Panc1 (cell line): Measurements from ENCODE around the gene PTDSS2. TPM values are rescaled to one million over a fixed set of nuclear protein-coding genes. Genes with fewer than 3 reads are reported as not detected.

Experiments used
- ATAC-seq: fragments of 200-7000 bp; cut with Tn5 transposase; 2 replicates; pipeline ENCODE4 v1.9.1; 2020; ENCODE audit warnings: mild to moderate bottlenecking, moderate library complexity
- BruUV-seq: library from RNA; stranded (reverse); fragments of 400-500 nt; replicated peaks from 2 replicates; lab custom pipeline; 2021; lab: Mats Ljungman, UMichigan
- CTCF ChIA-PET: fragments of 300-600 bp; sonication (Branson Sonifier 250); formaldehyde crosslinking; loops from one replicate; lab custom pipeline; 2022; ENCODE audit warnings: antibody characterized with exemption; lab: Charles Lee
- POLR2A ChIA-PET: fragments of 300-600 bp; sonication (Branson Sonifier 250); formaldehyde crosslinking; loops from one replicate; lab custom pipeline; 2022; ENCODE audit warnings: antibody characterized with exemption; lab: Charles Lee
- DNase-seq: peaks from one replicate; pipeline ENCODE4 v3.0.0-alpha.2; 2010; ENCODE audit warnings: low read depth, low spot score
- H3K27ac ChIP-seq: 2 replicates; pipeline ENCODE4 v1.5.1; 2011; ENCODE audit warnings: mild to moderate bottlenecking, low read length, inconsistent platforms
- H3K27me3 ChIP-seq: fragments of 200-500 bp; sonication (Bioruptor generic); 2 replicates; pipeline ENCODE4 v1.6.0; 2014; ENCODE audit warnings: low read length, inconsistent platforms; ENCODE audit not compliant: control insufficient read depth, insufficient read depth
- H3K36me3 ChIP-seq: fragments of 200-500 bp; sonication (Bioruptor generic); 2 replicates; pipeline ENCODE4 v1.5.1; 2014; ENCODE audit warnings: inconsistent platforms, mild to moderate bottlenecking, low read length, moderate library complexity; ENCODE audit not compliant: control insufficient read depth, insufficient read depth
- H3K4me1 ChIP-seq: 2 replicates; pipeline ENCODE4 v1.5.1; 2011; ENCODE audit warnings: inconsistent platforms, mild to moderate bottlenecking, low read length, moderate library complexity; ENCODE audit not compliant: control insufficient read depth, insufficient read depth
- H3K4me3 ChIP-seq, 2 experiments: 2 replicates each; pipeline ENCODE4 v1.5.1; 2011 to 2012; ENCODE audit warnings: low read depth in 2 of 2, low read length in 2 of 2, mild to moderate bottlenecking in 2 of 2, inconsistent platforms in 1 of 2, moderate library complexity in 1 of 2
- H3K9me3 ChIP-seq: fragments of 200-500 bp; sonication (Bioruptor generic); 2 replicates; pipeline ENCODE4 v1.5.1; 2014; ENCODE audit warnings: low read depth, mild to moderate bottlenecking, inconsistent platforms, low read length, moderate library complexity; ENCODE audit not compliant: control insufficient read depth, insufficient read depth
- CTCF ChIP-seq: fragments of 450-650 bp; IDR thresholded peaks from 2 replicates; pipeline ENCODE4 v1.5.1; 2017; ENCODE audit warnings: mild to moderate bottlenecking
- POLR2AphosphoS5 ChIP-seq: IDR thresholded peaks from 2 replicates; pipeline ENCODE4 v1.6.1; 2012; ENCODE audit warnings: mild to moderate bottlenecking, low read depth, low read length, moderate library complexity
- REST ChIP-seq, 2 experiments: IDR thresholded peaks; 2 replicates each; pipeline ENCODE4 v1.6.1; 2011 to 2012; ENCODE audit warnings: low read depth in 2 of 2, control low read depth in 1 of 2, low read length in 1 of 2, mild to moderate bottlenecking in 1 of 2, moderate library complexity in 1 of 2; ENCODE audit not compliant: insufficient read depth in 1 of 2
- SIN3A ChIP-seq: IDR thresholded peaks from 2 replicates; pipeline ENCODE4 v1.6.1; 2012; ENCODE audit warnings: low read depth, mild to moderate bottlenecking, low read length, moderate library complexity, borderline replicate concordance; ENCODE audit not compliant: insufficient read depth
- TCF7L2 ChIP-seq: IDR thresholded peaks from 2 replicates; pipeline ENCODE4 v1.6.1; 2011; ENCODE audit warnings: mild to moderate bottlenecking, low read depth, low read length, inconsistent platforms
- in situ Hi-C: cut with HindIII; loops from 2 replicates; pipeline ENCODE4 v1.10.0; 2016; ENCODE audit warnings: low sequenced_read_pairs, low pct_unique_long_range_greater_than_20kb
- intact Hi-C: fragments of 100-400 bp; cut with micrococcal nuclease; formaldehyde crosslinking; loops from one replicate; pipeline ENCODE4 v1.10.0; 2022; ENCODE audit not compliant: unreplicated experiment
- total RNA-seq: library from RNA; stranded (reverse); gene quantifications from one replicate; pipeline ENCODE4 v1.2.1, GENCODE V29; 2021; ENCODE audit not compliant: unreplicated experiment

The PTDSS2 gene
- total RNA-seq, 1 experiment from 2014 or later, result 103 TPM

GRCh38 chr11:413120-414081, 36.7 kb upstream of the PTDSS2 start:
- H3K27ac ChIP-seq, result peak overlapping the region; percentile 58
- no peaks in the 10 kb centered on the region for H3K27me3 ChIP-seq
- H3K36me3 ChIP-seq, result no peaks in the 10 kb centered on the region
- ChIA-PET CTCF (interaction anchor here (0.7 to 1.8 kb wide), 3 partner anchors 17 to 54 kb away, joined by 3 to 8 read pairs (median 3); no protein-coding TSS in a partner anchor), POLR2A (no interaction called here)
- peak; percentile 69 for ATAC-seq
- no peak for DNase-seq
- in situ Hi-C loops, result no loop called here
- no peaks in the 10 kb centered on the region for H3K9me3 ChIP-seq
- no TSS peak for BruUV-seq
- H3K4me1 ChIP-seq, result peaks cover 57% of the 10 kb centered on the region
- intact Hi-C loops, result no loop called here
- TF ChIP-seq REST (IDR thresholded peaks at IDR 0.05; ENCODE audit: insufficient read depth in 1 of 2, low read depth in 2 of 2, low read length in 1 of 2) (no peak), POLR2AphosphoS5 (no peak), CTCF (no peak), TCF7L2 (no peak), SIN3A (no peak)
- peak overlapping the region in 1 of 2 experiments; percentile 29; a peak in 1 of 4 replicates for H3K4me3 ChIP-seq

GRCh38 chr11:414318-414857, 35.7 kb upstream of the PTDSS2 start:
- Histone ChIP-seq H3K9me3 (no peaks in the 10 kb centered on the region), H3K4me1 (peaks cover 52% of the 10 kb centered on the region), H3K36me3 (no peaks in the 10 kb centered on the region), H3K27ac (no peak overlapping the region), H3K4me3 (no peak overlapping the region), H3K27me3 (no peaks in the 10 kb centered on the region)
- intact Hi-C loops, result no loop called here
- POLR2A ChIA-PET, result no interaction called here
- CTCF ChIA-PET, result interaction anchor here (0.7 to 3.1 kb wide), 2 partner anchors 25 to 34 kb away, joined by 4 to 15 read pairs; no protein-coding TSS in a partner anchor
- in situ Hi-C loops, result no loop called here
- DNase-seq (no peak), ATAC-seq (no peak)
- no peak for TF ChIP-seq REST (IDR thresholded peaks at IDR 0.05; ENCODE audit: insufficient read depth in 1 of 2, low read depth in 2 of 2, low read length in 1 of 2)
- TF ChIP-seq POLR2AphosphoS5, result no peak
- TF ChIP-seq SIN3A, result no peak
- no peak for TF ChIP-seq TCF7L2
- no TSS peak for BruUV-seq
